Measurements from ENCODE around the gene TTLL11.

Gene TTLL11

GRCh38 chr9:122030357-122030756 lies 62.8 kb downstream of the TTLL11 start:
- H3K4me3 ChIP-seq (ENCODE audit: low read length): no peak overlapping the region
- TF ChIP-seq, protein P1, sequence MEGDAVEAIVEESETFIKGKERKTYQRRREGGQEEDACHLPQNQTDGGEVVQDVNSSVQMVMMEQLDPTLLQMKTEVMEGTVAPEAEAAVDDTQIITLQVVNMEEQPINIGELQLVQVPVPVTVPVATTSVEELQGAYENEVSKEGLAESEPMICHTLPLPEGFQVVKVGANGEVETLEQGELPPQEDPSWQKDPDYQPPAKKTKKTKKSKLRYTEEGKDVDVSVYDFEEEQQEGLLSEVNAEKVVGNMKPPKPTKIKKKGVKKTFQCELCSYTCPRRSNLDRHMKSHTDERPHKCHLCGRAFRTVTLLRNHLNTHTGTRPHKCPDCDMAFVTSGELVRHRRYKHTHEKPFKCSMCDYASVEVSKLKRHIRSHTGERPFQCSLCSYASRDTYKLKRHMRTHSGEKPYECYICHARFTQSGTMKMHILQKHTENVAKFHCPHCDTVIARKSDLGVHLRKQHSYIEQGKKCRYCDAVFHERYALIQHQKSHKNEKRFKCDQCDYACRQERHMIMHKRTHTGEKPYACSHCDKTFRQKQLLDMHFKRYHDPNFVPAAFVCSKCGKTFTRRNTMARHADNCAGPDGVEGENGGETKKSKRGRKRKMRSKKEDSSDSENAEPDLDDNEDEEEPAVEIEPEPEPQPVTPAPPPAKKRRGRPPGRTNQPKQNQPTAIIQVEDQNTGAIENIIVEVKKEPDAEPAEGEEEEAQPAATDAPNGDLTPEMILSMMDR (conservative IDR thresholded peaks at IDR 0.05; ENCODE audit: low read depth, low read length): no peak
- no peak for DNase-seq (ENCODE audit: low read depth)

DNA sequence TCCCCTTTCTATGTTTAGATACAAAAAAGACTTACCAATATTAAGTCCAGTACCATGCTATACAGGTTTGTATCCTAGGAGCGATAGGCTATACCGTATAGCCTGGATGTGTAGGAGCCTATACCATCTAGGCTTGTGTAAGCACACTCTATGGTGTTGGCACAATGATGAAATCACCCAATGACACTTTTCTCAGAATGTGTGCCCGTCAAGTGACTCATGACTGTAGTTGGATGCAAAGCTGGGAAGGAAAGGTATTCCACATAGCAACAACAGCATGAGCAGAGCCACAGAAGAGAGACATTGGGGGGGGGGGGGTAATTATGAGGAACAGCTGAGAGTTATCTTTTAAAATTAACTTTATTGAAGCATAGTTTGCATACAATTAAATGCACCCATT lies 63.2 kb downstream of the TTLL11 start:
- no peak overlapping the region for H3K4me3 ChIP-seq (ENCODE audit: low read length)
- DNase-seq (ENCODE audit: low read depth): no peak
- TF ChIP-seq, protein P1 (conservative IDR thresholded peaks at IDR 0.05; ENCODE audit: low read depth, low read length): no peak

- no peak overlapping the region for H3K4me3 ChIP-seq (ENCODE audit: low read length)
- TF ChIP-seq, protein P1 (conservative IDR thresholded peaks at IDR 0.05; ENCODE audit: low read depth, low read length): no peak
- no peak for DNase-seq (ENCODE audit: low read depth)
Observed at GRCh38 chr9:122028089-122028488, 65.0 kb downstream of the TTLL11 start.

- DNase-seq (ENCODE audit: low read depth): no peak
- no peak overlapping the region for H3K4me3 ChIP-seq (ENCODE audit: low read length)
- TF ChIP-seq, protein P1 (conservative IDR thresholded peaks at IDR 0.05; ENCODE audit: low read depth, low read length): no peak
Observed at GRCh38 chr9:122020398-122020797, 72.7 kb downstream of the TTLL11 start.

- no peak for DNase-seq (ENCODE audit: low read depth)
- H3K4me3 ChIP-seq (ENCODE audit: low read length): no peak overlapping the region
- TF ChIP-seq, protein P1 (conservative IDR thresholded peaks at IDR 0.05; ENCODE audit: low read depth, low read length): peak; percentile 45
Observed at GRCh38 chr9:122016744-122017143, 76.4 kb downstream of the TTLL11 start.

- TF ChIP-seq, protein P1 (conservative IDR thresholded peaks at IDR 0.05; ENCODE audit: low read depth, low read length): no peak
- no peak for DNase-seq (ENCODE audit: low read depth)
- H3K4me3 ChIP-seq (ENCODE audit: low read length): no peak overlapping the region
Observed at GRCh38 chr9:122016309-122016708, 76.8 kb downstream of the TTLL11 start.

- no peak for DNase-seq (ENCODE audit: low read depth)
- TF ChIP-seq, protein P1 (conservative IDR thresholded peaks at IDR 0.05; ENCODE audit: low read depth, low read length): no peak
Observed at GRCh38 chr9:122015170-122015821, 77.8 kb downstream of the TTLL11 start.

More at GRCh38 chr9:122015170-122015821, 77.8 kb downstream of the TTLL11 start:
- no peak overlapping the region for H3K4me3 ChIP-seq (ENCODE audit: low read length)

Measured in retinal pigment epithelial cell (primary cell).